ENCODE data around the gene EHMT1.

GRCh38 chr9:137753192-137753765 lies 134.5 kb downstream of the EHMT1 start:
- no peak for TF ChIP-seq CTCF (IDR thresholded peaks at IDR 0.05; ENCODE audit: insufficient read depth, low read length)
- TF ChIP-seq POLR2AphosphoS5 (IDR thresholded peaks at IDR 0.05; ENCODE audit: low read depth): no peak
- TF ChIP-seq SPI1 (IDR thresholded peaks at IDR 0.05; ENCODE audit: borderline replicate concordance, low read depth): no peak
